ELF-1 (cell line): Measurements from ENCODE around the gene PALM.

Source experiments
- DNase-seq: peaks from one replicate; pipeline ENCODE4 v3.0.0-alpha.2; 2016; ENCODE audit warnings: low read depth, low spot score

PALM gene

GRCh38 chr19:778910-779653 is 70.3 kb downstream of the PALM start:
- DNase-seq, result peak; percentile 83

GRCh38 chr19:780935-781334 is 72.2 kb downstream of the PALM start:
- DNase-seq, result no peak

- DNase-seq, result no peak
These were observed 73.1 kb downstream of the PALM start for GRCh38 chr19:781800-782184.

GRCh38 chr19:782185-782877 is 73.6 kb downstream of the PALM start:
- DNase-seq, result peak; percentile 96

GRCh38 chr19:782878-783668 is 74.3 kb downstream of the PALM start:
- peak; percentile 68 for DNase-seq

GRCh38 chr19:784541-784940 is 75.8 kb downstream of the PALM start:
- DNase-seq, result peak; percentile 68

- peak; percentile 65 for DNase-seq
These were observed 78.8 kb downstream of the PALM start for GRCh38 chr19:787536-787935.

- no peak for DNase-seq
These were observed 79.9 kb downstream of the PALM start for GRCh38 chr19:788686-788982.

GRCh38 chr19:788983-789700 is 80.4 kb downstream of the PALM start:
- peak; percentile 83 for DNase-seq

GRCh38 chr19:789701-790060 is 80.9 kb downstream of the PALM start:
- no peak for DNase-seq

GRCh38 chr19:791007-791566 is 82.4 kb downstream of the PALM start:
- DNase-seq, result no peak

GRCh38 chr19:791567-792305 is 83.0 kb downstream of the PALM start:
- no peak for DNase-seq

GRCh38 chr19:792306-792885 is 83.7 kb downstream of the PALM start:
- DNase-seq, result peak; percentile 45

- peak; percentile 55 for DNase-seq
These were observed 85.1 kb downstream of the PALM start for GRCh38 chr19:793806-794205.

GRCh38 chr19:795073-795611 is 86.4 kb downstream of the PALM start:
- no peak for DNase-seq

- no peak for DNase-seq
These were observed 87.2 kb downstream of the PALM start for GRCh38 chr19:795691-796581.

GRCh38 chr19:796692-797527 is 88.2 kb downstream of the PALM start, which contains the start of gene PTBP1:
PTBP1 (plus strand) TSS chr19:797452; CDS start chr19:797498, 46 bp downstream.
- peak; percentile 100 for DNase-seq
